Prostate gland (tissue), 2 donors: ENCODE data around the gene BIN1.
A peak's percentile ranks its signal among the peaks of the same experiment; 100 is the strongest.

Source experiments
- POLR2A ChIP-seq: fragments of 450-650 bp; IDR thresholded peaks from one replicate; pipeline ENCODE4 v1.6.1; 2016; ENCODE audit warnings: antibody characterized with exemption, mild to moderate bottlenecking
- POLR2AphosphoS5 ChIP-seq: sonication (generic); formaldehyde crosslinking; IDR thresholded peaks from one replicate; pipeline ENCODE4 v1.6.1; 2017; ENCODE audit warnings: antibody characterized with exemption
- TF ChIP-seq, protein P1 (sequence below), 4 experiments: fragments of 200-600 bp in 2 of 4; fragments of 450-650 bp in 2 of 4; sonication (generic) in 2 of 4; IDR thresholded peaks; 1 replicate in 3 of 4; 2 replicates in 1 of 4; pipeline ENCODE4 v1.5.1; 2016 to 2019; ENCODE audit warnings: antibody characterized with exemption in 4 of 4, mild to moderate bottlenecking in 2 of 4, moderate library complexity in 2 of 4

DNA sequence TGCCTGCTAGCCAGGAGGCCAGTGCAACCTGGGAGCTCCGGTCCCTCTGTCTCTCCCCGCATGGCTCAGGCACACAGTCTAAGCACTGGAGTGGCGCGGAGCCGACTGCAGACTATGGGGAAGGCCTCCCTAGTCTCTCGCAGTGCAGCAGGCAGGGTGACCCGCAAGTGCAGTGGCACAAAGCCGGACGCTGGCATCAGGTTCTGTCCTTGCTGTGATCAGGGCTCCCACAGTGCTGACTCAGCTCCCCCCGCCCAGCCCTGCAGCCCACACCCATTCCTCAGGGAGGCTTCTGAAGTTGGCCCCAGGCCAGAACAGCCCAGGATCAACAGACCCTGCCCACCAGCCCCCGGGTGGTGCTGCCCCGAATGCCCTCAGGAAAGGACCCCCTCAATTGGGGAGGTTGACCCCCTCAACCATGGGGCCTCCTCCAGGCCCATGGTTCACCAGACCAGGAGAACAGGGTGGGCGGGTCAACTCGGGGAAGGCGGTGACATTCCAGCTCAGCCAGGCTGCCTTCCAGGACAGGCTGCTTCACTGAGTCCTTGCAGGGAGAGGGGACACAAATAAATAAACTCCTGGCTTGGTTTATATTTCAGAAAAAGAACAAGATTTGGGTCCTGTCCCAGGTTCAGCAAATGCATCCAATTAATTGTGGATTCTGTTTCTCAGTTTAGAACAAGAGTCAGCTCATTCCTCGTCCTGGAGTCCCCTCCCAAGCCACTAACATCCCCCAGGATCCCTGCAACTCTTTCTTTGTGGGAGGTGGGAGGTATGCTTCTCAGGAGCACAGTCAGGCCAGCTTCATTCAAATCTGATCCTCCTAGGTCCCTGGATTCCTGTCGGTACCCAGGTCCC, 12.2 kb downstream of the BIN1 start:
- TF ChIP-seq, protein P1, sequence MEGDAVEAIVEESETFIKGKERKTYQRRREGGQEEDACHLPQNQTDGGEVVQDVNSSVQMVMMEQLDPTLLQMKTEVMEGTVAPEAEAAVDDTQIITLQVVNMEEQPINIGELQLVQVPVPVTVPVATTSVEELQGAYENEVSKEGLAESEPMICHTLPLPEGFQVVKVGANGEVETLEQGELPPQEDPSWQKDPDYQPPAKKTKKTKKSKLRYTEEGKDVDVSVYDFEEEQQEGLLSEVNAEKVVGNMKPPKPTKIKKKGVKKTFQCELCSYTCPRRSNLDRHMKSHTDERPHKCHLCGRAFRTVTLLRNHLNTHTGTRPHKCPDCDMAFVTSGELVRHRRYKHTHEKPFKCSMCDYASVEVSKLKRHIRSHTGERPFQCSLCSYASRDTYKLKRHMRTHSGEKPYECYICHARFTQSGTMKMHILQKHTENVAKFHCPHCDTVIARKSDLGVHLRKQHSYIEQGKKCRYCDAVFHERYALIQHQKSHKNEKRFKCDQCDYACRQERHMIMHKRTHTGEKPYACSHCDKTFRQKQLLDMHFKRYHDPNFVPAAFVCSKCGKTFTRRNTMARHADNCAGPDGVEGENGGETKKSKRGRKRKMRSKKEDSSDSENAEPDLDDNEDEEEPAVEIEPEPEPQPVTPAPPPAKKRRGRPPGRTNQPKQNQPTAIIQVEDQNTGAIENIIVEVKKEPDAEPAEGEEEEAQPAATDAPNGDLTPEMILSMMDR (IDR thresholded peaks at IDR 0.05) = no peak
- TF ChIP-seq POLR2A (no peak), POLR2AphosphoS5 (peak; percentile 16)
